Measurements from ENCODE around the gene DOCK8.

The DOCK8 gene

DNA sequence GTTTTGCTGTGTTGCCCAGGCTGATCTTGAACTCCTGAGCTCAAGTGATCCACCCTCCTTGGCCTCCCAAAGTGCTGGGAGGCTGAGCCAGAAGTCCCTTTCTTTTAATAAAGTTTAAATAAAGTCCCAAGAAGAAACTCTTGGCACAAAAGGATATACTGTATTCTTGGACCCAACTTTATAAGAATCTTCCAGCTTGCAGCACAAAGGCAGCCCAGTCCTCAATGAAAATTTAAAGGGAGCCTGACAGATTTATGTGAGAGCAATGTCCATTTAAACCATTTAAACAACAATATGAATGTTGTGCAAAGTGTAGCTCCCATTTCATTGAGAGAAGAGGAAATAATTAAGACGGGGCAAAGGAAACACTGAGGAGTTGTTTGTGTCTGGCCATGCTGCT lies 217.0 kb downstream of the DOCK8 start:
- DNase-seq: no peak

DNA sequence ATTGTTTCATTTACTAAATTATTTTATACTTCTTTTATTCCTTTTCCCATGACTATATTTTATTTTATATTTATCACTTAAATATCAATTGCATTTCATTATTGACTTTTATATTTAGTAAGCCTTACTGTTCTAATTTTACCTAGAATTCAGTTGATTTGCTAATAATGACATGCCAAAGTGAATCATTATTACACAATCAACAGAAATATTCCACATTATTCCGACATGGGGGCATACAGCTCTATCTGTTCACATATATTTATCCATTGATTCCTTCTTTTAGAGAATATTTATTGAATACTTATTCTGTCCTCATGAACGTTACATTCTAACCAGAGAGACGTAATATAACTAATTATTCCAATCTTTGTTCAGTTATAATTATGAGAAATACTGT lies 221.8 kb downstream of the DOCK8 start:
- no peak for DNase-seq

DNA sequence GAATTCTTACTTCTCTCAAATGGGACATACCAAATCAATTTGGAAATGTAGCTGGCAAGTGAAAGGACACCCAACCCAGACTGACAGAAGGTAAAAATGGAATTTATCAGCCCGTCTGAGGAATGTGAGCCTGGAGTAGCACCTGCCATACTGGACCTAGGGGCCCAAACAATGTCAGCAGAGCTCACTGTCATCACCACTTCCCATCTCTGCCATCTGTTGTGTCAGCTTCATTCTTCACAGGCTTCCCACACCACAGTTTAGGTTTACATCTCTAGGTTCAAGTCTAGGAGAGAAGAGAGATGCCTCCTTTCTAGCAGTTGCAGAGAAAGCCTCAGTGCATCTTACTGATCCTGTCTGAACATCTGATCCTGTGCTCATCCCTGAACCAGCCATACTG lies 222.4 kb downstream of the DOCK8 start:
- DNase-seq: no peak

DNA sequence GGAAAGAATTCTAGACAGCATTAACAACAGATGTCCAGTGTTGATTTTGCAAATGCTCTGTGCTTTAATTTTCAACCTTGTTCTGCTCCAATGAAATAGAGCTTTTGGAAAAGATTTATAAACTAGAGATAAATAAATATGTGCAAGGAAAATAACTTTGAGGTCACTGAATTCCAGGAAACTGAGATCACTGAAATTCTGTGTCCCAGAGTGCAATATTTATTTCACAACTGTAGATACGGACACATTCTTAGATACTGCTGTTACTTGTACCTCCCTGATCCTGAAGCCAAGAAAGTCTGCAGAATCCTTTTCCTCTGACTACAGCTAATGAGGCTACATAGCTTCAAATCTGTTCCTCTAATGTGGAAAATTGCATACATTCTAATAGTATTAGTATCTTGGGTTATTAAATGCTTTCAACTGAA lies 222.9 kb downstream of the DOCK8 start:
- no peak for DNase-seq

DNA sequence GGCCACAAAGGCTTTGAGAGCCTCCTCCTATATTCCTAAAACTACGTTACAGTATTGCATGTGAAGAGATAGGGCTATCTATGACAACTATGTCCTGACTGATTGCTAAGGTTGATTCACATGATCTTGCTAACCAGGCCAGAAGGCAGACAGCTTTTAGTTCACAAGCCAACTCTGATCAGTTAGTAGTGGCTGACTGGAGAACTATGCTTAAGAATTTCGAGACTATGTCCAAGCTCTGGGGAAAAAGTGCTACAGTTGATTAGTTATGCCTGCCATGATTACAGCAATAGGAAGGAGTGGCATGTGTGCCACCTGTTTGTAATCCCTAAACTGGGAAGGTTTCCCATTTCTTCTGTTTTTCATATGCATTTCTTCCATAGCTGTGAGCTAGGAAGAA lies 223.4 kb downstream of the DOCK8 start:
- no peak for DNase-seq

DNA sequence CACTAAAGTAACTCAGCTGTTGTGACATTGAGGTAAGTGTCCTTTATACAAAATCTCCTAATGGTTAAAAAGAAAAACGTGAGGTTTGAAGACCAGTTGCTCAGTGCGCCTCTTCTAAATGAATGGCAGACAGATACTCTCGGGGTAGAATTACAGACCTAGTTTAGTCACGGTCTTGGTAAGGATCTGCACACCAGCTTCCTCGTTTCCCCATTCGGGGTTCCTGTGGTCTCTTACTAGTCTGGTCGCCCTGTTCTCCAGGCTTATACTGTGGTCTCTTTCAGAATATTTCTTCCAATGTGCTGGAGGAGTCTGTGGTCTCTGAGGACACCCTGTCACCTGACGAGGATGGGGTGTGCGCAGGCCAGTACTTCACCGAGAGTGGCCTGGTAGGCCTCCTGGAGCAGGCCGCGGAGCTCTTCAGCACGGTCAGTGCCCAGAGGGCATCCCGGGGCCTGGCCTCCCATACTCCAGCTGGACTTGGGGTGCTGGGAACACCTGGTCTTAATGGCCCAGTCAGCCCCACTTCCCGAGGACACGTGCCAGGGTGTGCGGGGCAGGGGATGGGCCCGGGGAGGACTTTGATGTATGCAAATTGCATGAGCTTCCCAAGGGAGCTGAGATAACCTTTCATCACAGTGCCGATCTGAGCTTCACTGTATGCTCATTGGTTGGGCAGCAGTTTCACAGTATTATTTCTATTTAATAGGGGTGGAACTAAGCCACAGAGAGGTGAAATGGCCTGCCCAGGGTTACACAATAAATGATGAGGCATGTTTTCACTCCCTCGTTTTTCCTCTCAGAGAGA lies 224.5 kb downstream of the DOCK8 start:
- DNase-seq: no peak

DNA sequence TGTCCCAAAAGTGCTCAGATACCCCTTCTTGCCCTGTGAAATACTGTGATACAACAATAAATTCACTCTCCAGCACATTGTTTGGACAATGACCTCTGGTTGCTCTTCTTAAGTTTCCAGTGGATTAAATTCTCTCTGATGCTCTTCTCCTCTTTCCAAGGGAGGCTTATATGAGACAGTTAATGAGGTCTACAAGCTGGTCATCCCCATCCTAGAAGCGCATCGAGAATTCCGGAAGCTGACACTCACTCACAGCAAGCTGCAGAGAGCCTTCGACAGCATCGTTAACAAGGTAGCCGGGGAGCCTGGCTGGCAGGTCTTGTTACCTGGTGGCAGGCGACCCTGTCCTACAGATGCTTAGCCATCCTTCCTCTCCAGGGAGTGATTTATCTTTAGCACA lies 226.5 kb downstream of the DOCK8 start:
- DNase-seq: no peak

DNA sequence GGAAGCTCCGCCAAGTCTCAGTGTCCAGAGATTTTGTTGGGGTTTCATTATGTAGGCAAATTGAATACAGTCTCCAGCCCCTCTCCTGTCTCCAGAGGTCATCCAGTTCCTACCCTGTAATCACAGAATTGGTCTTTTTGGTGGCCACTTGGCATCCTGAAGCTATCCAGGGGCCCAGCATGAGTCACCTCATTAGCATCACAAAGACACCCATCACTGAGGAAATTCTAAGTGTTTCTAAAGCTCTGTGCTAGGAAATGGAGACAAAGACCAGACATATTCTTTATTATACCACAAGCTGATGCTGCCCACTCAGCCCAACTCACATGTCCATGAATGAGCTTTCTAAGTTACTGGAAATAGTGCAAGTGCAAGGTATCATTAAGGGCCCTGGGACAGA lies 229.9 kb downstream of the DOCK8 start:
- DNase-seq: no peak

DNA sequence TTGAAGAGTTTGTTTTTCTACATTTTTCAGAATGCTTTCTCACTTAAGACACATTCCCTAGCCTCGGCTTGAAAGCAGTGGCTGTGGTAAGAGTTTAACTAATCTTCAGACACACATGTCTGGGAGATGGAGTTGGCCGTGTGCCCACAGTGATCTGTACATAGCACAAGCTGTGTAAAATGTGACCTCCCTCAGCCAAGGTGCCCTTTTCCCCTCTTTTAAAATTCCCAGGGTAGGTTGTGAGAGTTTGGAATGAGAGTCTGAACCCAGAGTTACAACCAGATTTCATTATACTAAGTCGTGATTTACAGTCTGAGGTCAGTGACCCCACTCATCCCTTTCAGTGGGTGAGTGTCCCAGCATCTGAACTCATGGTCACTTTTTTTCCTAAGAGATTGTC lies 230.4 kb downstream of the DOCK8 start:
- no peak for DNase-seq

DNA sequence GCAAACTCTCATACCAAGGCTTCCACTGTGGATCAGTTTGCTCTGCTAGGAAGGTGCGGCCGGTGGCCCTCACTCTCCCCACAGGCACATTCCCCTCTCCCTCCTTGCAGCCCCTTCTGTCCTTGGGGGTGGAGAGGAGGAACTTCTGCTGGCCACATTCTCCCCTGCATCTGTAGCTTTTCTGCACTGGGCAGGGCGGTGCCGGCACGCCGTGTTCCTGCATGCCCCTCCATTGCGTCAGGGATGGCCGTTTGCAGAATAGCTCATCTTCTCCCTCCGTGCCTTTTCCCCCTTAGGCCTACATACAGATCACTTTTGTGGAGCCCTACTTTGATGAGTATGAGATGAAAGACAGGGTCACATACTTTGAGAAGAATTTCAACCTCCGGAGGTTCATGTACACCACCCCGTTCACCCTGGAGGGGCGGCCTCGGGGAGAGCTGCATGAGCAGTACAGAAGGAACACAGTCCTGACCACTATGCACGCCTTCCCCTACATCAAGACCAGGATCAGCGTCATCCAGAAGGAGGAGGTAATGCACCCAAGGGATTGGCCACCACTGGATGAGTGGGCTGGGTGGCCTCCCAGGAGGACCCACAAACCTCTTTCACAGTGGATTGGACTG lies 231.5 kb downstream of the DOCK8 start:
- no peak for DNase-seq

DNA sequence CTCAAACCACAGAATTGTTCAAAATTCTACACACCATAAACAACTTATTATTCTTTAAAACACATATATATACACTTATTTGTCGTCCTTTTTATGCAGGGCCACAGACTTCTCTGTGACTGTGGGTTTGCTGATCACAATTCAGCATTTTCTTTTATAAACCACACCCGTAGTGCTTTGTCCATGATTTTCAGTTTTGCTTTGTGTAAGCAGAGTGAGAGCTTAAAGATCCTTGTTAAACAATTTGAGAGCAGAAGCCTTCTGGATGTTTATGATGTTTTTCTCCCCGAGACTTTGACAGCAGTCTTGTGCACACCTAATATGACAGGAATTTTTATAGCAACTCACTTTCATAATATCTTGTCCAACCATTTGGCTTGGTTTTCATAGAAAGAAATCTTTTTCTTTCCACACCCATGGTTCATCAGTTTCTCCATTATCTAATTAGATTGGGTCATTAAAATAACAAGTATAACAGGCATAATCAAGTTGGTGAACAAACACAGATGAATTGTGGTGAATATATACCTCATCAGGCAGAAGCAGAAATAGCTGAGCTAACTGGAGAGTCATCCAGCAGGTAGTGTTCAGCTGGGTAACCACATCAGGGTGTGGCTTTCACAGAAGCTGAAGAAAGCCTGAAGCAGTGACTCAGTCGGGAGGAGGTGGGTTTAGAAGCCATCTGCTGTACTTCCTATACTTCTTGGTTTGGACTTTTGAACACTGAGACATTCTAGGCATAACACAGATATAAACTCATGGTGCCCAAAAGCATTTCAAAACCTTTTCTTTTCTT lies 232.8 kb downstream of the DOCK8 start:
- DNase-seq: no peak

DNA sequence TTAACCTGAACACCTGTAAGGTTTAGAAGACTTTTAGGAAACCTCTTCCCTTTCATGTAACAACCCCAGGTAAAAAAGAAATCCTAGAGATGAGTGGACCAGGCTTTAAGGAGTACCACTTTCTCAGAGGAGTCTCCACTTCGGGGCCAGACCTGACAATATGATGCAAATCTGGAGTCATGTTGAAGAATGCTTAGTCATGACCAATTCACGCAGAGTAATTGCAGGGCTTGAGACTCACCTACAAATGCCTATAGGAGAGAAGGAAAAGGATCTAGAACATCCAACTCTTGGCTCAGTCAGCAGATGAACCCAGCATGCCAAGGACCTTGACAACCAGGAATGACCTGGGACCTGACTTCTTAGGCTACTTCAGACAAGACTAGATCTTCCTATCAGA lies 235.4 kb downstream of the DOCK8 start:
- DNase-seq: no peak

DNA sequence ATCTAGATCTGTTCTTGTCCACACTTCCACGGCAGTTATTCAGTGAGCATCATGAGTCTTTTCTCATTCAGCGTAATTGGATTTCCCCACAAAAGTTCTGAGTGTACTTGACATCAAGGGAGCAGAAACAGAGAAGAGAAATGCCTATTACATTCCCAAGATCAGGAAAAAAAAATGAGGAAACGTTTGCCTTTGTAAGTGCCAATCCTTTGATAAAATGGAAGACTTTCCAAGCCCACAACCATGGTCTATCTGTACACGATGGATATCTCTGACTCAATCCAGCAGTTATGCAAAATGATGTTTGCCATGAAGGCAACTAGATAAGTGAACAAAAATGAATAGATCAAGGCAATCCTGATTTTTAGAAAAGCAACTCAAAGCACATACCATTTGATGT lies 235.9 kb downstream of the DOCK8 start:
- no peak for DNase-seq

DNA sequence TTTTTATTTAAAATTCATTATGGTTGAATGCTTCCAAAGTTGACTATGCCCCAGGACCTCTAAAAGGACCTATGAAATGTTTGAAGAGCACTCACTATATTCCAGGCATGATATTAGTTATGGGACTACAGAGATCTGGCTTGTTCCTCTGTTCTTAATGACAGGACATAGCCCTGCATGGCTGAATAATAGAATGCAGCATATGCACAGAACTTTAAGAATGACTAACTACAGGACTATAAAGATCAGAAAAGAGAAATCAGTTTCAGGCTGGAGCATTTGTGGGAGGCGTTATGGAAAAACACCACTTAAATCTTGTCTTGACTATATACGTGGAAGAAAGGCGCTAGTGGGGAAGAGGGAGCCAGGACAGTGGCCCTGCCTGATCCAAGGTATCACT lies 239.2 kb downstream of the DOCK8 start:
- DNase-seq: no peak

DNA sequence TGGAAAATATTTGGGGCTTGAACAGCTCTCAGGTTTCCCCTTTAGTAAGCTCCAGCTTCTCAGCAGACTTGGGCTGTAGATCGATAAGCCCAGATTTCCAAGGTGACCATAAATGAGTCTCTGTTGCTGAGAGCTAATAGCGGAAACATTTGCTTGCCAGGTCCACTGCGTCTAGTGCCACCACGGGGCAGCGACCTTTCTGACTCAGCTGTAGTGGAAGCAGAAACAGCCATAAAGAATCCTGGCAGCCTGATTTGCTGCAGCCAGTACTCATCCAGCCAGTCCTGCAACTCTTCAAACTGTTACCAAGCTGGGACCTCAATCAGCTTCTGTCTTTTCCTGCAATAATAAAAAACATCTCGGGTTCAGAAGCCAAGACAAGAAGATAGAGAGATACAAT lies 241.7 kb downstream of the DOCK8 start:
- DNase-seq: no peak

DNA sequence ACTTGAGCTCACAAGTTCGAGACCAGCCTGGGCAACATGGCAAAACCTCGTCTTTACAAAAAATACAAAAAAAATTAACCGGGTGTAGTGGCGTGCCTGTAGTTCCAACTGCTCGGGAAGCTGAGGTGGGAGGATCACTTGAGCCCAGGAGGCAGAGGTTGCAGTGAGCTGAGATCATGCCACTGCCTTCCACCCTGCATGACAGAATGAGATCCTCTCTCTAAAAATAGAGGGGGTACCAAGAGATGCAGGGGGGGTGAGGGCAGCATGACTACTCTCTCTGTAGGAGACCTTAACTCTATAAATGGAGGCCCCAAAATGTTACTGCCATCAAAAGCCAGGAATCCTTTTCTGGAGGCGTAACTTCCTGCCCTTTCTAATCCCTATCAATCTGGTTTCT lies 243.9 kb downstream of the DOCK8 start:
- DNase-seq: no peak

DNA sequence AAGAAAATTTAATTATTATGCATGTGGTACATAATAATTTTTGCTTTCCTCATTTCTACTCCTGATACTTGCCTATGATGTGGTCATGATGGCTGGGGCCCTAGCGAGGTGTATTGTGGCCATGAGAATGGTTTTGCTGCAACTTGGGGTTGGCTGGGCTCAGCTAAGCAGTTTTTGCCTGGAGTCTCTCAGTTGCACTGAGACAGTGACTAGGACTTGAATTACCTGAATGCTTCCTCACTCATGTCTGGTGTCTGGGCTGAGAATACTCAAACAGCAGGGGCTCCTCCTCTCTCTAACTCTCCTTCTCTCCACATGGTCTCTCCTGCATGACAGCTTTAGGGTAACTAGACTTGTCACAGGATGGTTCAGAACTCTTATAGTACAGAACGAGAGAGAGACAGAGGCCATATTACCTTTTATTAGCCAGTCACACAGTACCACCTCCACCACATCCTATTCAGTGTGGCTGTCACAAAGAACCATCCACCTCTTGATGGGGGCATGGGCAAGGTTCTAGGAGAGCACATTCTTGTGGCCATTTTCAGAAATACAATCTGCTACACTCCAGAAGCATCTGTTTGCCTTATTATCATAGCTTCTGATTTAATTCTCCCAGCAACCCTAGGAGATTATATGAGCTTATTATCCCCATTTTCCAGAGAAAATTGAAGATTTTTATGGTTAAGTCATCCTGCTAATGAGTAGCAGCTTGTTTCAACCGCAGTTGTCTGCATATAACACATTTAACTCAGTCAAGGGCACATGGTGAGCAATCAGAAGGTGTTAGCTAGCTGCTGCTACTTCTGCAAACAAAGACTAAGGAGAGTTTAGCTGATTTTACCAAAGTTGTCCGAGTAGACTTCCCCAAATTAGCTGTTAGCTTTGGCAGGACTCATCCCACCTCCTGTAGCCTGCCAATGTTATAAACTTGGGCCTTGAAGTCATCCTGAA lies 245.1 kb downstream of the DOCK8 start:
- DNase-seq: no peak

DNA sequence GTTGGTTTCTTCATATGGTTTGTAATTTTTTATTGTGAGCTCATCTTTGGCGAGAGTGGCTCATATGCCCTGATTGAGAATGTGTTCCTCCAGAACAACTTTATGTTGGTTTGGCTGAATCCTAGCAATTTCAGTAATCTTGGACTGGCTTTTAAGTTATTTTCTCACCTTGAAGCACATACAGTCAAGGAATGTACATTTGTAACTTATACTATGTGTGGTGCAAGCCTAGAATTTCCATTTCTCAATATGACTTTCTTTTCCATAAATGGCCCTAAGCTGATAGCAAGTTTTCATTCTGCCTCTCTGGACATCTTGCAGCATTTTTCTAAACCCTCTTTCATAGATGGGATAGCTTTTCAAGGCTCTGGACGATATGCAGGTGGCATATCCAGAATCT lies 247.5 kb downstream of the DOCK8 start:
- DNase-seq: no peak

DNA sequence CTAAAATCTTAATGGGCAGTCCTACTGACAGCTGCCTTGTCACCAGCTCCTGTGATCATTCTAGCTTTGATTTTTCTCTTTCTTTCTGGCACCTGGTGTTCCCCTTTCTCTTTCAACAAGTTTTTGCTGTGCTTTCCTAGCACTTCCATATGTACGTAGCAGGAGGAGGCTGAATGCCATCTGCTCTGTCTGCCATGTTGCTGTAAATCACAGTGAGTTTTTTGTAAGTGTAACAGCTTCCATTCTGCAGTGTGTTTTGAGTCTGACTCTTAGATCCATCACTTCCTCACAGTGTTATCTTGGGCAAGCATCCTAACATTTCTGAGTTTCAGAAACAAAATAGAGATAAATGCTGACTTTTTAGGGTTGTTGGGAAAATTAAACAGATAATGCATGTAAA lies 247.9 kb downstream of the DOCK8 start:
- no peak for DNase-seq

DNA sequence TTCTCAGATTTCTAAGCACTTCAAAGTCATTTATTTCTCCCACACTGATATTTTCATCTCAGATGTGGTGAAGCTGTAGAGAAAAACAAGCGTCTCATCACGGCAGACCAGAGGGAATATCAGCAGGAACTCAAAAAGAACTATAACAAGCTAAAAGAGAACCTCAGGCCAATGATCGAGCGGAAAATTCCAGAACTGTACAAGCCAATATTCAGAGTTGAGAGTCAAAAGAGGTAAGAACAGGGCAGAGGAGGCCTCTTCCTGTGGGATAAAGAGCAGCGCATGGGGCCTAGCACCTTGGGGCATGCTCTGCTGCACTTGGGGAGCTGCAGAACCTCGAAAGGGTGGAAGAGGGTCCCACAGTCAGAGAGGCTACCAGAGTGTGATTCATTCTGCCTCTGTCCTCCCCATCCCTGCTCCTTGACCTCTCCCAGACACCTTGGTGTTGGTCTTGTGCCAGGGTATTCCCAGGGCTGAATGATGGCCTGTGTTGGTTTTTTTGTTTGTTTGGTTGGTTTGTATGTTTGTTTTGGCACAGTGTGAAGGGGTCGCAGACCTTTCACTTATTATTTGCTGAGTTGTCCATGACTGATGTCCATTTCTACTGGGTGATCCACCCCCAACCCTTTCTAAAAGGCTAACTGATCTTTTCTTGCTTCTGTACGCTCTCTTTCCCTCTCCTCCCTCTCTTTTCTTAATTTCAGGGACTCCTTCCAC lies 248.9 kb downstream of the DOCK8 start:
- no peak for DNase-seq

DNA sequence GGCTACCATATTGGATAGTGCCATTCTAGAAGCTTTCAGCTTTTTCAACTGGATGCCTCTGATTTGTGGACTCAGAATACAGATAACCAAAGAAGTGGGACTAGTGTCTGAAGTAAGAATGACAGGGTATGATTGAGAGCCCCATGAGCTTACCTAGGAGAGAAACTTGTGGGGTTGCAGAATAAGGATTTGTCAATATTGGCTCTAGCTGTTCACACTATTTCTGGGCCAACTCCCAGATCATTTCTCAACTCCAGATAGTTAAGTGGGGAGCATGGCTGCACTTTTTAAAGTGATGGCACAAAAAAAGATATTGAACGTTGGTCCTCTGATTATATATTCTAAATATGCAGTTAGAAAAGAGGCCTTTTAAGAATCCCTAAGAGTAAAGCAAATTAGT lies 252.1 kb downstream of the DOCK8 start:
- no peak for DNase-seq

DNA sequence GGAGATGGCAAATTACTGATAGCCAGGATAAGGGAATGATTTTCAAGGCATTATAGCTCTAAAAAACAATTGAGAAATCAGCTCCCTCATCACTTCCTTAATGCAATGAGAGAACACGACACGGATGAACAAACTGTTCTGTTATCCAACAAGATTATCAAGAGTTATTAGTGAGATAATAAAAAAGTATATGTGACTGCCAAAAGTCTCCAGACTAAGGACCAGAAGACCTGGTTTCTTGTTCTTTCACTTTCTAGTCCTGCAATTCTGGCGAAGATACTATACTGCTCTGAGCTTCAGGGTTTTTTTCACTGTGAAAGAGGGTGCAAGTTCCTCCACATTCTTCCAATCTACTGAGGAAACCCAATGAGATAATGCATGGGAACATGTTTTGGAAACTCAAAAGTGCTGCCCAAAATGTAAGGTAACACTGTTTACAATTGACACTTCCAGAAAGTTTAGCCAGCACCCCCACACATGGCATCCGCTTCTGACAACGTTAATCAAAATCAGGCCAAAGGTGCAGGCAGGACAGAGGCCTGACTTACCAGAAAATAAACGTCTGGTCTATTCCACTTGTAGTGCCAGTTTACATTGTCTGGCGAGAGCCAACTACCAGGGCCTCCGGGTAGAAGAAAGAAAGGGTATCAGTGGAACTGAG lies 254.2 kb downstream of the DOCK8 start:
- no peak for DNase-seq
